Measurements from ENCODE around the gene ATXN1.
"Not testable (repeated sequence)": the region's sequence is repeated elsewhere in the genome, so short reads cannot be mapped to it uniquely, and the experiment has no call there.

The ATXN1 gene

GRCh38 chr6:16760516-16761470 is at the start of gene ATXN1:
Gene ATXN1, minus strand, starts transcription at chr6:16761460.
- DNase-seq = no peak

DNA sequence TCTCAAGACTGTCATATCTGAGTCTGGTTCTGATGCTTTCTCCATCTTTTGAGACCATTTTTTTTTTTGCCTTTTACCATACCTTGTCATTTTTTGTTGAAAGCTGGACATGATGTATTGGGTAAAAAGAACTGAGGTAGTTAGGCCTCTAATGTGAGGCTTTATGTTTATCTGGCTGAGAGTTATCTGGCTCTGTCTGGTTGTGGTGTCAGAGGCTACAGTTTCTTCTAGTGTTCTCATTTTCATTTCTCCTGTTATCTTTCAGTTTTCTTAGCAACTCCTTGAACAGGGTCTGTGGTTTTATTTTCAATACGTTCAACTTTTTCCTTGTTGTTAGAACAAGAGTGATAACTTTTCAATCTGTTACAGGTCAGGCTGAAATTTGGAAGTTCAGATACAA is 49.2 kb upstream of the ATXN1 start:
- no peak for DNase-seq

GRCh38 chr6:16809753-16810358 is 48.6 kb upstream of the ATXN1 start:
- no peak for DNase-seq

GRCh38 chr6:16807956-16808355 is 46.7 kb upstream of the ATXN1 start:
- no peak for DNase-seq

DNA sequence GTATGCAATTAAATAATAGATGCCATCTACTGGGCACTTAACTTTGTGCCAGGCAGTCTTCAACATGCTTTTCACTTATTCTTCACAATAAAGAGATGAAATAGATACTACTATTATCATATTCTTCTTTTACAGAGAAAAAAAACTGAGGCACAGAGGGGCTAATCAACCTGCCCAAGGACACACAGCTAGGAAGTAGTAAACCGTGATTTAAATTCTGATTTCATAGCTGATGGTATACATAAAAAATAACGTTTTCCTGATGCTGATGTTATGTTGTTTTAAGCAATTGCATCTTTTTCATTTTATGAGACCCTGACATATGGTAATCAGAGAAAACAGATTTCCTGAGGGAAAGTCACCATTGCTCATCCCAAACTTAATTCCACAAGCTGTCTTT is 45.1 kb upstream of the ATXN1 start:
- DNase-seq = no peak

- DNase-seq = no peak
Observed at GRCh38 chr6:16805243-16805950, 44.1 kb upstream of the ATXN1 start.

DNA sequence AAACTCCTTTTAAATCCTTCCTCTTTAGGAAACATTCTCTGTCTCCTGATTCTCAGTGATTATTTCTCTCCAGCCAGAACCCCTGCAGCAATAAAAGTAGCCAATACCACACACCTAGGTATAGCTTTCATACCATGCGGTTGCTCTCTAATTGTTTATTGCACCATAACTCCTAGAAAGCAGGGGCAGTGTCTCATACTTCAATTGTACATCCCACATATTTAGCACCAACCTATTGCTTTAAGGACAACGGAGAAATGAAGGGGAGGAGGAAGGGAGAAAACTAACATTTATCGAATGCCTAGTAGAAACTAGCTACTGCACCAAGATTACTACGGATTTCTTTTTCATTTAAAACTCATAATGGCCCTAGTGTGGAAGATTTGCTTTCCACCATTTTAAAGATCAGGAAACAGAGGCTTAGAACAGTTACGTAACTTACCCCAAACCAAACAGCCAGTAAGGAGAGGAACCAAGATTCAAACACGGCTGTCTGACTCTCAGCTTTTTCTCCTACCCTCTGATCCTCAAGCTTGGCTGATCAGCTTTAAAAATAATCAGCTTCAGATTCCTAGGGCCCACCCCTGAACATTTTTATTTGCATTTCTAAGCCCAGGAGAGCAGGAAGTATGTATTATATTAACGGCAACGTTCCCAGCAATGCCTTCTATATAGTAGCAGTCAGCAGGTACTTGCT is 43.4 kb upstream of the ATXN1 start:
- DNase-seq = no peak

GRCh38 chr6:16803294-16804200 is 42.3 kb upstream of the ATXN1 start:
- no peak for DNase-seq

DNA sequence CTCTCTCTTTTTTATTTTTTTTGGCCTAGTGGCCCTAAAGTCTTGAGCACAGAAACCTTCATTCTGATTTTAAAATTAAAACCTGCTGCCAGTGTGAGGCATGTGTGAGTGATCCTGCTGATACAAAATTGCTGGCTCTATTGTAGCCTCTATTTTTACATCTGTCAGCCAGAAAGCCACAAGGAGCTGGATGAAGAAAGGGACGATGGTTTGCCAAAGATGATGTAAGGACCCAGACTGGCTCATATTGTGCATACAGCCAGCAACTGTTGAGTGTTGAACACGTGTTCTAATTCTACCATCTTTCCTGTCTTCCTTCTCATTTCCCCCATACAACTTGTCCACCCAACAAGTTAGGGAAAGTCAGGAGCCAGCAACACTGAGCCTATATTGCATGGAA is 40.8 kb upstream of the ATXN1 start:
- no peak for DNase-seq

GRCh38 chr6:16800942-16801341 is 39.7 kb upstream of the ATXN1 start:
- no peak for DNase-seq

GRCh38 chr6:16800341-16800740 is 39.1 kb upstream of the ATXN1 start:
- DNase-seq = no peak

- DNase-seq = no peak
Observed at GRCh38 chr6:16799279-16800193, 38.3 kb upstream of the ATXN1 start.

DNA sequence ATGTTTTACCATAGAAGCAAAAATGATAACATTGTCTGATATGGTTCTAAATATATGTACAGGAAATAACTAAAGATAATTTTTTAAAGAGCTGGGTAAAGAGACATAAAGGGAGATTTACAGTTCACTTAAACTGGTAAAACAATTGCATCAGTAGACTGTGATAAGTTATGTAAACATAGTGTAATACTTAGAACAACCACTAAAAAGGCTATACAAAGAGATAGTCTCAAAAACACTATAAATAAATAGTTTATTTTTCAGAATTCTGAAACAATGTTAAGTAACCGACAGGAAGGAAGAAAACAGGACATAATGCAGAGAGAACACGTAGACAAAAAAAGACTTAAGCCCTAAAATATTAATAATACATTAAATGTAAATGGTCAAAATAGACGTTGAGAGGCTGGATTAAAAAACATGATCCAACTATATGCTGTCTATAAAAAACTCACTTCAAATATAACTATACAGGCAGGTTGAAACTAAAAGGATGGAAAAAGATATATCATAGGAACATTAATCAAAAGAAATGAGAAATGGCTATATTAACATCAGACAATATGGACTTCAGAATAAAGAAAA is 32.7 kb upstream of the ATXN1 start:
- DNase-seq = no peak

GRCh38 chr6:16789329-16790038 is 28.2 kb upstream of the ATXN1 start:
- no peak for DNase-seq

DNA sequence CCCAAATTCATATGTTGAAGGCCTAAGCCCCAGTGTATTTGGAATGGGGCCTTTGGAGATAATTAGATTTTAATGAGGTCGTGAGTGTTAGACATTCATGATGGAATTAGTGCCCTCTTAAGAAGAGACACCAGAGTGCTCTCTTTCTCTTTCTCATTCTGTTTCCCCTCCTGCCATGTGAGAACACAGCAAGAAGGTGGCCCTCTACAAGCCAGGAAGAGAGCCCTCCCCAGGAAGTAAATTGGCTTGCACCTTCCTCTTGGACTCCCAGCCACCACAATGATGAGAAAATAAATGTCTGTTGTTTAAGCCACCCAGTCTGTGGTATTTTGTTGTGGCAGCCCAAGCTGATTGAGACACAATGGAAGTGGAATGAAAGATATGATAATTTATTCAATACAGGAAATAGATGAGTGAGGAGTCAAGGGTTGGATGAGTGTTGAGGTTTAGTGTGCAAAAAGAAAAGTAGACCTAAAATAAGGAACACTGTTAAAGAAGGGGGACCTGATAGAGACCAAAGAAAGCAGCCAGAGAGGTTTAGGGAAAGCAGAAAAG is 25.9 kb upstream of the ATXN1 start:
- no peak for DNase-seq

- DNase-seq = no peak
Observed at GRCh38 chr6:16785496-16785895, 24.2 kb upstream of the ATXN1 start.

GRCh38 chr6:16784957-16785356 is 23.7 kb upstream of the ATXN1 start:
- not testable (repeated sequence) for DNase-seq

DNA sequence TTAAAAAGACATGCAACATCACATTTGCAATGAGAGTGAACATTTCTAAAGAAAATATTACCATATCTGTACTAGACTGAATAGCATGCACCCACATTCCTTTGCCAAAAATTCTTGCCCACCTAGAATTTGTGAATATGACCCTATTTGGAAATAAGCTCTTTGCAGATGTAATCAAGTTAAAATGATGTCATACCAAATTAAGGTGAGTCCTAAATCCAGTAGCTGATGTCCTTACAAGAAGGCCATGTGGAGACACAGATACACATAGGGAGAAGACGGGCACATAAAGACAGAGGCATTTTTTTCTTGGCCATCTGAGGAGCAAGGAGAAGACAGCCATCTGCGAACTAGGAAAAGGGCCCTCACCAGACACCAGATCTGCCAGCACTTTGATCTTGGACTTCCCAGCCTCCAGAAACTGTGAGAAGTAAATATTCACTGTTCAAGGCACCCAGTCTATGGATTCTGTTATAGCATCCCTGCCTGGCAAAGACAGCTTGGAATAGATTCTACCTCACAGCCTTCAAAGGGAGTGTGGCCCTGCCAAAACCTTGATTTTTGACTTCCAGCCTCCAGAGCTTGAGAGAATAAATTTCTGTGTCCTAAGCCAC is 22.8 kb upstream of the ATXN1 start:
- no peak for DNase-seq

DNA sequence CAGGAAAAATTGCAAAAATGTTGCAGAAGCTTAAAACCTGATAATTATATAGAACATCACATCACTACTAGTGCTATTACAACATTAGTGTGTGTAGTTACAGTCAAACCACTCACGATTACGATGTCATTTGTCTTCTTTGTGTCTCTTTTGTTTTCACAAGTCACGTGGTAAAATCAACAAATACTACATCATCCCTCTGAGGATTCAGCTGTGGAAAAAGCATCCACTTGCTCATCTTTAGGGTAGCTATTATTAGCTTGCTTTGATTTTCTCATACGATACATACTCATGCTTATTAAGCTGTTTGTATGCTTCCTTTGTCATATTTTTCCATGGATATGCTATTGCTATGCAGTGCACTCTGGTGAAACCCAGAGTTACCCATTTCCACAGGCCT is 22.2 kb upstream of the ATXN1 start:
- DNase-seq = no peak

All from DMS79 treated with DMSO at 0.1 percent for 48 hours (cell line).